GM18861 (cell line): ENCODE measurements around the gene FOXK2.

ENCODE experiments used
- ATAC-seq: cut with Tn5 transposase; IDR thresholded peaks from one replicate; pipeline ENCODE4 v1.9.1; 2021; ENCODE audit not compliant: unreplicated experiment

The FOXK2 gene

DNA sequence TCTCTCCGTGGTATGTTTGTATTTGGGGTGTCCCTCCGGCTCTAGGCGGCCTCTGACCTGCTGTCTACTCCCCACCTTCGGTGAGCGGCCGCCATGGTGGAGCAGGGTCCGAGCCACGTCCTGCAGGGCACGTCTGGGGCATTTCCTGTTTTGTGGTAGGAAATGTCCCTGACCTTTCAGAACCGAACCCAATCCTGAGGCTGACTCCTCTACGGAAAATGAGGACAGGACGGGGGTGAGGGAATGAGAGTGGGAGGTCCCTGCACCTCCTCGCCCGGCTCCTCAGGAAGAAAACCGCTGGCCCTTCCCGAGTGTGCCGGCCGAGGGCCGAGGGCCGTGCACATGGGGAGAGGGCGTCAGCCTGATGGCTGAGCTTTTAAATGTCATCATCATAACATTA, 83.0 kb downstream of the FOXK2 start:
- no peak for ATAC-seq

DNA sequence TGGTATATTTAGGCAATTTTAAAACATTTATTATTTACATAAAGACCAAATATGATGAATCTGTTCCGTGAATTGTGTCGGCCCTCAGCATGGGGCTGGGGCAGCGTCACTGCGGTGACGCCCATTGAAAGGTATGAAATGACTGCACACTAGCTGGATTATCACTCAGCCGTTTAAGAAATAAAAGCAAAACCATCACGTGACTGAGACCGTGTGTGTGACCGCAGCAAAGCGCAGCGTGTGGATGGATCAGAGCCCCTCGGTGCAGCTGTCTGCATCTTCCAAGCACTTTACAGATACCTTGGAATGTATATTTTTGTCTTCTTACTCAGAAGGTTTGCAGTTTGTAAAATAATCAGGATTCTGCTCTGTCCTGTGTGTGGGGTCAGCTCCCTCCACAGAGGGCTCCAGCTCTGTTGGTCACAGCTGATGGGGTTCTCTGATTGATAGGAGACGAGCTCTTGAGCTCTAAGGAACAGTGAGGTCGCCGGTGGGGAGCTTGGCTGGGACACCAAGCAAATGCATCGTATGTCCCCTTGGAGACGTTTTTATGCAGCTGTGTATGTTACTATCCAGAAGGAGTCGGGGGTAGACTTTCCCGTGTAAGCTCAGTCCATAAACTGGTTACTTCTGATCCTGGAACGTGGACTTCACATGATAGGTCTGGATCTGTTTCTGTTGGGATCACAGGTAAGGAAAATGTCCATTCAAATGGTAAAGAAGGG, 83.6 kb downstream of the FOXK2 start:
- ATAC-seq: no peak

DNA sequence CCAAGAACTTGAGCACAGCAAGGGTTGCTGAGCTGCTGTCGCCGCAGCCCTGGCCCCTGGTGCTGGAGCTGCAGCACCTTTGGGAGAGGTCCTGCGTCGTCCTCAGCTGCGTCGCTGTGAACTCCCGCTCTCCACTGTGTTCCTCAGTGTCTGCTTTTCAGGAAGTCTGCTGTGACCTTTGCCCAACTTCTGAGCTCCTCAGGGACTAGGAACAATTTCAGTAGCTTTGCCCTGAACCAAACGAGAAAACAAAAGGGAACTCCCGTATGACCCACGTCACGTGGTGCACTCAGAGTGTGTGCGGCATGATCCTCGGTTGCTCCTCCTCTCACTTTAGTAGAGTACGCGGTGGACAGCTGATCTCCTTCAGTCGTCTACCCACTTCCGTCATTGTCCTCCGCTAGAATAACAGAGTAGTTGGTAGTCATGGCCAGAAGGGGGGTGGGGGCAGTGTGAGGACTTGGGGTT, 84.5 kb downstream of the FOXK2 start:
- no peak for ATAC-seq

DNA sequence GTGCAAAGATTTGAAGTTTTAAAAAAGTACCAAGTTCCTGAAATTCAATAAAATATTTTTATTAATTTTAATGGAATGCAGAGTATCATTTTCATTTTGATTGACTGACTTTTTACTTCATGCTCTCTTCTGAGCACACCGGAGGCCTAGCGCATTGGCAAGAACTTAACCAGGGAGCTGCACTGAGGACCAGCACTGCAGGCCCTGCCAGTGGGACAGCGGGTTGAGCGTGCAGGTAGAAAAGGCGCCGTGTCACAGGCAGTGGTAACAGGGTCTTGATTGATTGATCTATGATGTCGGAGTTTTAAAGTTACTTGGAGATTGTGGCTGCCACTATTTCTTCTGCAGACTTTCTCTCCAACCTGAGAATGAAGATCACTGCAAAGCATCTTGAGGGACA, 85.0 kb downstream of the FOXK2 start:
- ATAC-seq: no peak

DNA sequence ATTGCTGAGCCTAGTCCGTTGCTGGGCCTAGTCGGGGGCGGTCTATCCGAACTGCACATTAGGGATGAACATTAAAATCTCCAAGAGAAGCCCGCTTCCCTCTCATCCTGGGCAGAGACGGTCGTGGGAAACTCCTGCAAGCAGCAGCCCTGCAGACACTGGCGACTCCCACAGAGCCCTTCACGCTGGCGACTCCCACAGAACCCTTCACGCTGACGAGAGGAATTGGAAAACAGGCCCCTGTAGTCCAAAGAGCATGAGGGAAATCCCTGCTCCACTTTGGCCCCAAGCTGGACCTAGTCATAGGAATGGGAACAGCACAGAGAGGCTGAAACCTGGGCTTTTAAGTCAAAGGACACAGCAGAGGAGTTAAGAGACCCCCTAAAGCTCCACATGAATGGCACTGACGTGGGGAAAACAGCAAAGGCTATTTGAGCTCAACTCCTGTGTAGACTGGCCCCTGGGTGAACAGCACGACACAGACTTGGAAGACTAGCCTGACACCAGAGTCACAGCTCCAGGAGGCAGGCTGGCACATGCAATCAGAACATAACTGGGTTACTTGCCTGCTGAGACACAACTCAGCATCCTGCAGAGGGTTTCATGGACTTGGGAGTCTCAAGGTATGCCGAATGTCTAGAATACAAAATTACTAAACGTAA, 86.5 kb downstream of the FOXK2 start:
- no peak for ATAC-seq

DNA sequence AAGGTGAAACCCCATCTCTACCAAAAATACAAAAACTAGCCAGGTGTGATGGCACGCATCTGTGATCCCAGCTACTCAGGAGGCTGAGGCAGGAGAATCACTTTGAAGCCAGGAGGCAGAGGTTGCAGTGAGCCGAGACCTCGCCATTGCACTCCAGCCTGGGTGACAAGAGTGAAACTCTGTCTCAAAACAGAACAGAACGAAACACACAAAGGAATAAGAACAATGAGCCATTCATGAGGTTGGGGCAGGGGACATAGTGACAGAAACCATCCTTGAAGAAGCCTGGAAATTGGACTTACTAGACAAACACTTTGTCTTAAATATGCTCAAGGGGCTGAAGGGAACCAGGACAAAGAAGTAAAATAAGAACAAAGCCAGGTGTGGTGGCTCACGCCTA, 89.3 kb downstream of the FOXK2 start:
- no peak for ATAC-seq

DNA sequence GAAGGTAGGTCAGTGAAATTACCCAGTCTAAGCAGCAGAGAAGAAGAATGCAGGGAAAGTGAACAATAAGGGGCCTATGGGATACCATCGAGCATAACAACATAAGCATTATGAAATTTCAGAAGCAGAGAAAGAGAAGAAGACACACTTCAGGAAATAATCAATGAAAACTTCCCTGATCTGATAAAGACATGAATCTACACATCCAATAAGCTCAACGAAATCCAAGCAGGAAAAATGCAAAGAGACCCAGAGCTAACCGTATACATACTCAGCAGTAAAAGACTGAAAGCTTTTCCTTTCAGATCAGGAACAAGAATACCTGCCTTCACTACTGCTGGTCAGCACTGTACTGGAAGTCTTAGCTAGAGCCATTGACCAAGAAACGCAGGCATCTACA, 90.1 kb downstream of the FOXK2 start:
- no peak for ATAC-seq

DNA sequence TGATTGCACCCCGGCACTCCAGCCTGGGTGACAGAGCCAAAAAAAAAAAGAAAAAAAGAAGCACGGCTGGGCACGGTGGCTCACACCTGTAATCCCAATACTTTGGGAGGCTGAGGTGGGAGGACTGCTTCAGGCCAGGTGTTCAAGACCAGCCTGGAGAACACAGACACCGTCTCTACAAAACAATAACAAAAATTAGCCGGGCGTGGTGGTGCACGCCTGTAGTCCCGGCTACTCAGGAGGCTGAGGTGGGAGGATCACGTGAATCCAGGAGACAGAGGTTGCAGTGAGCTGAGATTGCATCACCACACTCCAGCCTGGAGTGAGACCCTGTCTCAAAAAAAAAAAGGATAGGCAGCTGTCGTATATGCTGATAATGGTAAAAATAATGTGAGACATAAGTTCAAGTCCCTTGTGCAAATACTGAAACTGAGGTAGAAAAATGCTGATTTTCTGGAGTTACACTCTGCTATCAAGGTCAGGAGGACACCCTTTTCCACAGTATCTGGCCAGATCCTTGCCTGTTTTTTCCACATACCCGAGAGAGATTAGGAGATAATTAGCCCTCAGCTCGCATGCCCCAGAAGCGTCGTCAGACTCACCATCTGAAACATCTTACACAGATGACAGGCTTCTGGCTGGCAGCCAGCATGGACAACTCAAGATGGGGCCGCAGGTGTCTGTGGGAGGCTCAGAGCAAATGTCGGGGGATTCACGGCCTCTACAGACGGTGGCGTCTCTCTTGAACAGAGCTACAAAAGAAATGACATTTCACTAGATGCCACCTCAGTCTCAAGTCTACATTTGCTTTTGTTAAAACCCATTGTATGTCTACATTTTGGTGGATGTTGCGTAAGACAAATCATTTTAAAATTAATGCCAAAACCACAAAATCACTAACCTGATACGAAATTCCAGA, 91.9 kb downstream of the FOXK2 start:
- no peak for ATAC-seq

DNA sequence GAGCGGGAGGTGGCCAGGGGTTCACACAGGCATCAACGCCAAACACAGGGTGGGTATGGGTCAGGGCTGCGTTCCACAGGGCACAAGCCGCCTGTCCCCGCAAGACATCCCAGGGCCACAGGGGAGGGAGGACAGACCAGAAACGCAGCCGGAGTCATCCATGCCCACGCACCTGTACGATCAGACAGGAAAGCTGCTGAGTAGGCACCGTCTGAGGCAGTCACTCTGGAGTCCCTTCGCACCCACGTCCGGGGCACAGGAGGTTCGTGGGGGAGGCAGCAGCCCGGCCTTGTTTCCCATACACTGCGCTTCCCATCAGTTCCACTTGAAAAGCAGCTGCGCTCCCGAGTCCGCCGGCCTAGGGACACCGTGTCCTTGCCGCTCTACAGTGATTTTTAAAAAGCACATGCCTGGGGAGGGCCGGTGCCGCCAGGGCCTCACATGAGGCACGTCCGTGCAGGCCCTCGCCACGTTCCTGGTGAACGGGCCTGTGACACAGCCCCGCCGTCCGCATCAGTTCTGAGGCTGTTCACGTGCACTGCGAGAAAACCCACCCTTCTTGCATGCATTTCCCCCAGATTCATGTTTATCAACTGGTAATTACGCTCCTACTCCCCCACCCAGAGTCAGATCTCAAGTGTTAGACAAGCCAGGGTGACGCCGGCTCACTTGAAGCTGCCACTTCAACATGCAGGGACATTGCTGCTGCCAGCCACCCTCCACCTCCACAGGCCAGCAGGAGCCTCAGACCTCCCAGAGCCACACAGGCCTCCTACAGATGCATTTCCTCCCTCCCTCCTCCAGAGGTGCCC, 94.0 kb downstream of the FOXK2 start:
- no peak for ATAC-seq

DNA sequence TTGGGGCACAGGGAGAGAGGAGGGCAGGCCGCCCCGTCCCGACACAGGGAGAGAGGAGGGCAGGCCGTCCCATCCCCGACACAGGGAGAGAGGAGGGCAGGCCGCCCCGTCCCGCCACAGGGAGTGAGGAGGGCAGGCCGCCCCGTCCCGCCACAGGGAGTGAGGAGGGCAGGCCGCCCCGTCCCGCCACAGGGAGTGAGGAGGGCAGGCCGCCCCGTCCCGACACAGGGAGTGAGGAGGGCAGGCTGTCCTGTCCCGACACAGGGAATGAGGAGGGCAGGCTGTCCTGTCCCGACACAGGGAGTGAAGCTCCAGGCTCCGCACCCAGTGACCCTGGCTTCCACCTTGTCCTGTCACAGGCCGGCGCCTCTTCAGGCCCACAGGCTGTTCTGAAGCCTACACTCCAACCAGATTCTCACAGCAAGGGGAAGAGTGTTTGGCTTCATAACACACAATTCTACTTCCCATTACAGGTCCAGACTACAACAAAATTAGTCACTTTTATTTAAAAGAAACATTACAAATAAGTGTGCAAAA, 94.6 kb downstream of the FOXK2 start:
- ATAC-seq: no peak

DNA sequence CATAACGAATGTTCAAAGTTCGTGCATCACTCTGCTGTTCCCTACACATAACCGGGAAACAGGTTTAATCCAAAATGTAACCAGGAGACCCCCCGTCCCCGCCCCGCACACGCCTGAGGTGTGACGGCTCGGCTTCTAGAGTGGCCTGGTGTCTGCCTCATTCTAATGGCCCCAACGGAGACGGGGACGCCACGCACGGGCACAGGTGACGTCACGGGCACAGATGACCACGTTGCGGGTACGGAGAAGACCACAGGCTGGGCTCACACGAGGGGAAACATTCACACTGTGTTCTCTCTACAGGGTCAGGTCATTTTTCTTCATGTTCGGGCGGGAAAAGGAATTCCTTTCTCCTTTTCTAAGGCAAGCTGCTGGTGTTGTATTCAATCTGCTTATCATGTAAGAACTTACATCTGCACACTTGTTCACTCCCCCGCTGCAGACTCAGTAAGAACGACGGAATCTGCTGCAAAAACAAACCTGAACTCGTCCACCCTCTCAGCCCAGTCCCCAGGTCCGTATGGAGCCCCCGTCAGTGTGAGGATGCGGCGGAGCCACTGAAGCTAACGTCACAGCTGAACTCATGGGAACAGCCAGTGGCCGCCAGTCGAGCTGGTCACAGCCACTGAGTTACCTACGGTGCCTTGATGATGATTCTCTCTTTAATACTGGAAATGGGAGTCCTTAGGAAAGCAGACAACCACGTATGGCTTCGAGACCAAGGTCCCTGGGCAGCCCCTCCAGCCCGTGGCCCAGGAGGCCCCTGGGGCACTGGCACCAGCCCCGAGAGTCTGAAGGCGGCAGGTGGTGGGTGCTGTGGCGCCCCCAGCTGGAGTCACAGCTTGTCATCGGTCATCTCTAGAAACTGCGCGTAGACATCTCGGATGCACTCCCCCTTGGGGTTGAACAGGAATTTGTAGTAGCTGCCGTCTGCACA, 95.8 kb downstream of the FOXK2 start:
- no peak for ATAC-seq

DNA sequence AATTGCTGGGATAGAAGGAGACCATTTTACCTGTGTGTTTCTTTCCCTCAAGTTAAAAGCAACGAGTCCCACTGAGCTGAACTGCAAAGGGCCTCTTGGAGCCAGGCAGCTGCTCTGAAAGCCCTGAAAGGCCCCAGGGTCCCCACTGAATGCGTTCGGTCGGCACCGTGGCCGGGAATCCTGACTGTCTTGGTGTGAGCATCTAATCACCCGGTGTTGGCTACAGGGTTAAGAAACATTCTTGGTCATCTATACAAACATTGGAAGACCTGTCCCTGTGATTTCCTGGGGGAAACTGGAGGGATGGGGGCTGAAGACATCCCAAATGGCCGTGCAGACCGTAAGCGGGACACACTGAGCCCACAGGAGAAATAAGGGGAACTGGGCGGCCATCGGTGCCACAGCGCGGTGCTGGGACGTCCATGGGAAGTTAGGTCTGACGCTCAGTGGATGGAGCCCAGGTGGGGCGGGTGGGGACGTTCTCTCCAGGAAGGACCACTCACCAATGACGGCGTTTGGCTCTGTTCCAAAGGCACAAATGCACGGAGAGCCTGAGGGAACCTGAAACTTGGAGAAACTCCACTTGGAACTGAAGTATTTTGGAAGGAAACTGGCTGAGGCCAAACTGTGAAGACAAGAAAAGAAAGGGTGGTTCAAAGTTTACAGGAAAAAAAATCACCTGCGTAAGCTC, 96.6 kb downstream of the FOXK2 start:
- ATAC-seq: no peak

DNA sequence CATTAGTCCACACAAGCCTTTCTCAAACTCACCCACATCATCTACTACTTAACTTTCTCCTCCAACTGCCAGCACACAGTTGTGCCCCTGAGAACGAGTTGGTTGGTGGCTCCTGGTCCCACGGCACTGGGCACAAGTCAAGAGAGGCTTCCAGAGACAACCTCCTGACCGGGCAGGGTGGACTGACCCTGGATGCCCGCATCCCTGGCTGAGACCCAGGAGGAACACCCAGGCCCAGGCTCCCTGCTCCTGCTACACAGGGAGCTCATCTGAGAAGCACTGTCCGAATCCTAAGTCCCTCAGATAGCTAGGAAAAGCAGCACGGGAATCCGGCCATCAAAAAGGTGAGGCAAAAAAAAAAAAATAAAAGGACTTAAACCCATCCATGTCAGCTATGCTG, 99.7 kb downstream of the FOXK2 start:
- no peak for ATAC-seq

DNA sequence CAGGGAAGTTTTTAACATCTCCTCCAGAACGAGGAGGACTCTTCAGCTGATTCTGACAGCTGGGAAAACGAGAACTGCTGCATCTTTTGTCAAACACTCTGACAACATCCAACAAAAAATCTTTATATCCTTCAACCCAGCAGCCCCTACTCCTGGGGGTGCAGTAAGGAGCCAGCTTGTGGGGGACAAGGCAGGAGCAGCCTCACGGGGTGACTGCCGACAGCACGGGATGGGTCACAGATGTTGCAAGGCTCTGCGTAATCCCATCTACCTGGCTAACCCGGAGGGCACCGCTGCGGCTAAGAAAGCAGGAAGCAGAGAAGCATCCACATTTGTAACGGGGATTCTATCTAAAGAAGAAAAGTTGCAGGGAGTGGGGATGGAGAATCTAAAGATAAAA, 100.1 kb downstream of the FOXK2 start:
- ATAC-seq: no peak

DNA sequence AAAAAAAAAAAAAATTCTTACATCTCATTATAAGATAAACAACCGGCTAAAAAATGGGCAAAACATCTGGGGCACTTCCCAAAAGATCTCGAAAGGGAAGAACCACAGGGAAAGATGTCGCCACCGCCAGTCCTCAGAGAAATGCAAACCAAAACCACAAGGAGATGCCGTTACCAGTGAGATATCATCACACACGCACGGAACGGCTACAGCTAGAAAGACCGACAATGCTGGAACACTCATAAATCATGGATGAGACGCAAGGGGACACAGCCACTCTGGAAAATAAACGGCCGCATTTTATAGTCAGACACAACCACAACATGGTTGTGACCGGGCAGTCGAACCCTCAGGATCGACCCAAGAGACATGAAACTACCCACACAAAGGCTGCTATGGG, 104.2 kb downstream of the FOXK2 start:
- ATAC-seq: no peak

DNA sequence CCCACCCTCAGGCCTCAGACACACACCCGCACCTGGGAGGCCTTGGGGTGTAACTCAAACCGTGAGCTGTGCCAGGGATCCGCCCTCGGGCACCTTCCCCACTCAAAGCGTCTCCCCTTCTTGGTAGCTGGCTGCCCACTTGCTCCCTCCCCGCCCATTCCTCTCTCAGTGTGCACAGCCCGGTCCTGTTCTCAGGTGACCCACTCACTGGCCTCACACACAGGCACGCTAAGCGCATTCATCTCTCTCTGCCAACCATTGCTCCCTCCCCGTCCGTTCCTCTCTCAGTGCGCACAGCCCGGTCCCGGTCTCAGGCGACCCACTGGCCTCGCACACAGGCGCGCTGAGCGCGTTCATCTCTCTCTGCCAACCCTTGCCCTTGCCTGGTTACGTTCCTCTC, 107.9 kb downstream of the FOXK2 start:
- ATAC-seq: no peak

DNA sequence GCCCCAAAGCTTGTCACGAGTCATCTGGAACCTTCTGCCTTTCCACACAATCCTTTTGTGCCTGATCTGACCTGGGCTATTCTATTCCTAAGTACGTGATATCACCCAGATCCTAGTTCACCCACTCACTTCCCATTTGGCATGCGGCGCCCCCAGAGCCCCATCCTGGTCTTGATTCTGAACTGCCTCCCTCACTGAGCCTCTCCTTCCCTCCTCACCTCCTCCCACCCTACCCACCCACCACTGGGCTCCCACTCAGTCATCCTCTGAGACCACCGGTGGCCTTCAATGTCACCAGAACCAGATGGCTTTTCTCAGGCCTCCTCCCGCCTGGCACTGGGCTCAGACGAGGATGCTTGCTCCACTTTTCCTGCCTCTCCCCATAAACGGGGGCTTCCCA, 110.2 kb downstream of the FOXK2 start:
- no peak for ATAC-seq

DNA sequence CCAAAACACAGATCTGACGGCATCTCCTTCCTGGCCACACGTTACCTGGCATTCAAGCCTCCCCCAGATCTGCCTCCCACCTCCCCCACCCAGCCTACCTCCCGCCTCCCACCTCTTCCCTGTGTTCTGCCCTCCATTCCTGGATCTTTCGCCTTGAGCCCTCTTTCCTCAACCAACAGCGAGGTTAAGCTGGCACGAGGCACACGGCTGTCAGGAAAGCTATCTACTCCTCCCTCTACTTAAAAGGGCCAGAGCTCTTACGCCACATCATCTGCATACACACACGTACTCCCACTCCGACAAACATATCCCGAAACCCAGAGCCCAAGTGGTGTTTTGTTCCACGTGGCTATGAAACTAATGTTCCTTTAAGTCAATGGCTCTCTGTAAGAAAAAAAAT, 110.7 kb downstream of the FOXK2 start:
- no peak for ATAC-seq

DNA sequence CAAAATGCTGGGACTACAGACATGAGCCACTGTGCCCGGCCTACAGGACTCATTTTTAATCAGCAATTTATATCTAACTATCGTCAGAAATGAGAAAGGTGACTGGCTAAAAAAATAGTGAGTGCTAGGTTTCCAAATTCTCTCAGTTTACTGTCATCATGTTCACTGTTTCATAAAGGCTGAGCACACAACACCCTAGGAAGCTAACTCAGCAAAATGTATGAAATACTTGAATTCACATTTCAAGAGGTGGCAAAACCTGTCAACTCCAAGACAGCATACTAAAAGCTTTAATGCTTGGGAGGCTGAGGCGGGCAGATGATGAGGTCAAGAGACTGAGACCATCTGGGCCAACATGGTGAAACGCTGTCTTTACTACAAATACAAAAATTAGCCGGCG, 112.0 kb downstream of the FOXK2 start:
- ATAC-seq: no peak
